Fibroblast of villous mesenchyme (primary cell): ENCODE results near the gene PTRH1. TPM values are rescaled to one million over a fixed set of nuclear protein-coding genes. Genes with fewer than 3 reads are reported as not detected.
A peak's percentile ranks its signal among the peaks of the same experiment; 100 is the strongest.

ENCODE experiments used
- DNase-seq: peaks from one replicate; pipeline ENCODE4 v3.0.0-alpha.2; 2010; ENCODE audit warnings: low read depth
- H3K4me3 ChIP-seq: 2 replicates; pipeline ENCODE4 v1.5.1; 2011; ENCODE audit warnings: low read depth, mild to moderate bottlenecking, low read length
- total RNA-seq: library from RNA; depleted of rRNA; stranded (reverse); fragments of >200 nt; gene quantifications from 2 replicates; pipeline ENCODE4 v1.2.3, GENCODE V29; 2012
- TF ChIP-seq, protein P1 (sequence below): IDR thresholded peaks from 2 replicates; pipeline ENCODE4 v1.5.1; 2012; ENCODE audit warnings: low read depth, mild to moderate bottlenecking, low read length; ENCODE audit not compliant: insufficient read depth

The PTRH1 gene
- total RNA-seq, 1 donor = 11.7 TPM

DNA sequence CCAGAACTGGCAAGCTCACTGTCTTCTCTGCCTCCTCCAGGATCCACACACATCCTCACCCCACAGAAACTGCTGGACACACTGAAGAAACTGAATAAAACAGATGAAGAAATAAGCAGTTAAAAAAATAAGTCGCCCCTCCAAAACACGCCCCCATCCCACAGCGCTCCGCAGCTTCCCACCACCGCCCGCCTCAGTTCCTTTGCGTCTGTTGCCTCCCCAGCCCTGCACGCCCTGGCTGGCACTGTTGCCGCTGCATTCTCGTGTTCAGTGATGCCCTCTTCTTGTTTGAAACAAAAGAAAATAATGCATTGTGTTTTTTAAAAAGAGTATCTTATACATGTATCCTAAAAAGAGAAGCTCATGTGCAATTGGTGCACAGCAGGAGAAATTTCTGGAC, 24.7 kb downstream of the PTRH1 start:
- TF ChIP-seq, protein P1, sequence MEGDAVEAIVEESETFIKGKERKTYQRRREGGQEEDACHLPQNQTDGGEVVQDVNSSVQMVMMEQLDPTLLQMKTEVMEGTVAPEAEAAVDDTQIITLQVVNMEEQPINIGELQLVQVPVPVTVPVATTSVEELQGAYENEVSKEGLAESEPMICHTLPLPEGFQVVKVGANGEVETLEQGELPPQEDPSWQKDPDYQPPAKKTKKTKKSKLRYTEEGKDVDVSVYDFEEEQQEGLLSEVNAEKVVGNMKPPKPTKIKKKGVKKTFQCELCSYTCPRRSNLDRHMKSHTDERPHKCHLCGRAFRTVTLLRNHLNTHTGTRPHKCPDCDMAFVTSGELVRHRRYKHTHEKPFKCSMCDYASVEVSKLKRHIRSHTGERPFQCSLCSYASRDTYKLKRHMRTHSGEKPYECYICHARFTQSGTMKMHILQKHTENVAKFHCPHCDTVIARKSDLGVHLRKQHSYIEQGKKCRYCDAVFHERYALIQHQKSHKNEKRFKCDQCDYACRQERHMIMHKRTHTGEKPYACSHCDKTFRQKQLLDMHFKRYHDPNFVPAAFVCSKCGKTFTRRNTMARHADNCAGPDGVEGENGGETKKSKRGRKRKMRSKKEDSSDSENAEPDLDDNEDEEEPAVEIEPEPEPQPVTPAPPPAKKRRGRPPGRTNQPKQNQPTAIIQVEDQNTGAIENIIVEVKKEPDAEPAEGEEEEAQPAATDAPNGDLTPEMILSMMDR = no peak

GRCh38 chr9:127689329-127690000, 26.0 kb downstream of the PTRH1 start:
- TF ChIP-seq, protein P1 = no peak
- no peak for DNase-seq
- no peak overlapping the region for H3K4me3 ChIP-seq

More for the DNA sequence above, 24.7 kb downstream of the PTRH1 start:
- H3K4me3 ChIP-seq = no peak overlapping the region
- no peak for DNase-seq

DNA sequence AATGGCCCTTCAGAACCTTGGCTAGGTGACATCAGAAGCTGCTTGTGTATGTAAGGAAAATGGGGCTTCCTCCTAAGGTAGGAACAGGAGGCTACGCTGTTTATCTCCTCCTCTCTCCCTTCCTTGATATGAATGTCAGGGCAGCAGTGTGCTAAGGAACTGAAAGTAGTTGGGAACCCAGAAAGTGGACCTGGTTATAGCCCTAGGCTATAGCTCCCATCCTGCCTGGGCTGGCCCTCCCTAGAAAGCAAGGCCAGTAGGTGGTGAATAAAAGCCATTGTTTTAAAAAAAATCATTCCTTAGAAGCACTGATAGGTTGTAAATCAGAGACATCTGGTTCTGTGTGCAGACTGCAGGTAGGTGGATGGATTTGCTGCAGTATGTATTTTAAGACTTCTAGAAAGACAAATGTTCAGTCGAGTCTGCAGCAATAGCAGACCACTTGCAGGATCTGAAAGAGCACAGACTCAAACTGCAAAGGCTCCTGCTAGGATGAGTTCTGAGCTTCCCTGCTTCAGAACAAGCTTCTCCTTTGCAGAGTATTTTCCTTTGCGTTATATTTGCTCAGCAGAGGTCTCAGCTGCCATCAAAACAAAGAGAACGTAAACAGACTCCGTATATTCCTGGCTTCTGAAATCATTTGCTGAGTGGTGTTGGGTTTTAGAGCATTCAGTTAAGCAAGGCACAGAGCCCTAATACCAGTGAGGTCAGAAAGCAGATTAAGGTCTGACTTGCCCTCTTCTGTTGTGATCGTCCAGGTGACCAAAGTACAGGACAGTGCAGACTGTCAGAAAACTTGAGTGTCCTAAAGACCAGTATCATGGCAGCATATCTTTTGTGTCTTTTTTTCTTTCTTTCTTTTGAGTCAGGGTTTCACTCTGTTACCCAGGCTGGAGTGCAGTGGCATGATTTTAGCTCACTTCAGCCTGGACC, 28.7 kb downstream of the PTRH1 start:
- TF ChIP-seq, protein P1 = no peak
- DNase-seq = no peak
- H3K4me3 ChIP-seq = no peak overlapping the region

GRCh38 chr9:127684576-127684975, 30.9 kb downstream of the PTRH1 start:
- H3K4me3 ChIP-seq = no peak overlapping the region
- TF ChIP-seq, protein P1 = no peak
- DNase-seq = no peak

DNA sequence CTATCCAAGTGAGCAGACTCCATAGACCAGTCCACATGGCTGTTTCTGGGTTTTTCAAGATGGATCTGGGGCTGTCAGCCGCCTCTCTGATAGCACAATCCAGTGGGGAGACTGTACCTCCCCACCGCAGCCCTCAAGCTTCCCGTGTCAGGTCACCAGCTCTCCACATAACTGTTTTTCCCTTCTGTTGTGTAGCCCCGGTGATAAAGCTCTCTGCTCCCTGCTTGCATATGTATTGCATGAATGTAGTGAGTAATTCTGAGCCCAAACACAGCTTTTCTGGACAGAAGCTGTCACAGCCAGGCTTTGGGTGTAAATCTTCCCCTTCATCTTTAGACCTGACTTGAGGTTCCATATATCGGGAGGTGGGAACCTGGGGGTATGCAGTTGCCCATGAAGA, 31.7 kb downstream of the PTRH1 start:
- no peak overlapping the region for H3K4me3 ChIP-seq
- DNase-seq = peak; percentile 30
- TF ChIP-seq, protein P1 = no peak

DNA sequence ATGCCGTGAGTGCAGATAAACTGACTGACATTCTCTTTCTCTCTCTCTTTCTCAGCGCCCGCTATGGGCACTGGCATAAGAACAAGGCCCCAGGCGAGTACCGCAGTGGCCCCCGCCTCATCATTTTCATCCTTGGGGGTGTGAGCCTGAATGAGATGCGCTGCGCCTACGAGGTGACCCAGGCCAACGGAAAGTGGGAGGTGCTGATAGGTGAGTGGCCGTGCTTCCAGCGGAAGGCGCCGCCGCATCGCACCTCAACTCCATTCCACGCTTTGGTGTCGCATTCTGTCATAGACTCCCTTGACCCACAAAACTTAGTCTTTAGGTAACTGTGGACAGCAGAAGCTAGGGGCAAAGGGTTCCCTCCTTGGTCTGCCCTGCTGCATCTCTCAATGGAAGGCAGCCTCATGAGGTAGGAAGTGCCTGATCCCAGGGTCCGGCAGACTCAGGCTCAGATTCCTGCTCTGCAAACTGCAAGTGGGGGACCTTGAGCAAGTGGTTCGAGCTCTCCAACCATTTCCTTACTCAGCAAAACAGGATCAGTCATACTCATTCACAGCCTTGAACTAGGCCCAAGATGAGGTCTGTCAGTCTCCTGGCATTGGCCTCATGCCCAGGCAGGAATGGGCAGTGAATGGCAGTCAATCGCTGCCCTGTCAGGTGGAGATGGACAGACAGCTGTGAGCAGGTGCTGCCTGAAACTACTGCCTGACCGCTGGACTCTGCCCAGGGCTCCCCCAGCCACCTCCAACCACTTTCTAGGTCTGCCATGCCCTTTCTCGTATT, 32.9 kb downstream of the PTRH1 start:
- TF ChIP-seq, protein P1 = no peak
- H3K4me3 ChIP-seq = no peak overlapping the region
- DNase-seq = no peak
